HEK293 (cell line): ENCODE results near the gene TNFRSF8.
A peak's percentile ranks its signal among the peaks of the same experiment; 100 is the strongest.

Experiments used
- BCL11A ChIP-seq: fragments of 450-650 bp; formaldehyde crosslinking; IDR thresholded peaks from 2 replicates; pipeline ENCODE4 v1.5.1; 2016; ENCODE audit warnings: low read depth, missing biosample characterization, missing genetic modification characterization
- ELK4 ChIP-seq: IDR thresholded peaks from 2 replicates; pipeline ENCODE4 v1.6.1; 2011; ENCODE audit warnings: mild to moderate bottlenecking, low read depth, low read length, borderline replicate concordance
- HIC1 ChIP-seq: fragments of 450-650 bp; formaldehyde crosslinking; IDR thresholded peaks from 2 replicates; pipeline ENCODE4 v1.5.1; 2016; ENCODE audit warnings: missing biosample characterization, missing genetic modification characterization
- PATZ1 ChIP-seq: fragments of 450-650 bp; formaldehyde crosslinking; IDR thresholded peaks from 2 replicates; pipeline ENCODE4 v1.5.1; 2016; ENCODE audit warnings: missing biosample characterization, missing genetic modification characterization
- PRDM1 ChIP-seq: fragments of 450-650 bp; formaldehyde crosslinking; IDR thresholded peaks from 2 replicates; pipeline ENCODE4; 2016; ENCODE audit warnings: missing biosample characterization, missing genetic modification characterization
- SALL2 ChIP-seq: fragments of 450-650 bp; formaldehyde crosslinking; IDR thresholded peaks from 2 replicates; pipeline ENCODE4 v1.5.0; 2017; ENCODE audit warnings: missing biosample characterization, mild to moderate bottlenecking, missing genetic modification characterization, borderline replicate concordance
- ZBTB17 ChIP-seq: fragments of 450-650 bp; formaldehyde crosslinking; IDR thresholded peaks from 2 replicates; pipeline ENCODE4 v1.5.1; 2016; ENCODE audit warnings: missing biosample characterization, missing genetic modification characterization
- ZBTB48 ChIP-seq: fragments of 450-650 bp; formaldehyde crosslinking; IDR thresholded peaks from 2 replicates; pipeline ENCODE4 v1.5.1; 2016; ENCODE audit warnings: missing biosample characterization, missing genetic modification characterization
- ZEB2 ChIP-seq: fragments of 450-650 bp; formaldehyde crosslinking; IDR thresholded peaks from 2 replicates; pipeline ENCODE4 v1.5.1; 2016; ENCODE audit warnings: missing biosample characterization, missing genetic modification characterization
- ZFP3 ChIP-seq: fragments of 450-650 bp; formaldehyde crosslinking; IDR thresholded peaks from 2 replicates; pipeline ENCODE4 v1.5.1; 2016; ENCODE audit warnings: low read depth, missing biosample characterization, missing genetic modification characterization
- ZNF10 ChIP-seq: fragments of 450-650 bp; formaldehyde crosslinking; IDR thresholded peaks from 2 replicates; pipeline ENCODE4 v1.5.1; 2017; ENCODE audit warnings: missing biosample characterization, missing genetic modification characterization
- ZNF132 ChIP-seq: fragments of 450-650 bp; formaldehyde crosslinking; IDR thresholded peaks from 2 replicates; pipeline ENCODE4 v1.5.1; 2017; ENCODE audit warnings: missing biosample characterization, missing genetic modification characterization, borderline replicate concordance
- ZNF148 ChIP-seq: fragments of 450-650 bp; formaldehyde crosslinking; IDR thresholded peaks from 2 replicates; pipeline ENCODE4 v1.5.0; 2017; ENCODE audit warnings: missing biosample characterization, missing genetic modification characterization, borderline replicate concordance
- ZNF175 ChIP-seq: fragments of 450-650 bp; formaldehyde crosslinking; IDR thresholded peaks from 2 replicates; pipeline ENCODE4 v1.5.1; 2016; ENCODE audit warnings: missing biosample characterization, missing genetic modification characterization
- ZNF211 ChIP-seq: fragments of 450-650 bp; formaldehyde crosslinking; IDR thresholded peaks from 2 replicates; pipeline ENCODE4 v1.5.1; 2016; ENCODE audit warnings: low read depth, missing biosample characterization, missing genetic modification characterization
- ZNF214 ChIP-seq: fragments of 450-650 bp; formaldehyde crosslinking; IDR thresholded peaks from 2 replicates; pipeline ENCODE4 v1.5.1; 2017; ENCODE audit warnings: missing biosample characterization, mild to moderate bottlenecking, missing genetic modification characterization, borderline replicate concordance
- ZNF341 ChIP-seq: fragments of 450-650 bp; formaldehyde crosslinking; IDR thresholded peaks from 2 replicates; pipeline ENCODE4; 2016; ENCODE audit warnings: low read depth, missing biosample characterization, missing genetic modification characterization
- ZNF404 ChIP-seq: fragments of 450-650 bp; formaldehyde crosslinking; IDR thresholded peaks from 2 replicates; pipeline ENCODE4 v1.5.1; 2017; ENCODE audit warnings: missing biosample characterization, missing genetic modification characterization
- ZNF433 ChIP-seq: fragments of 450-650 bp; formaldehyde crosslinking; IDR thresholded peaks from 2 replicates; pipeline ENCODE4 v1.5.1; 2016; ENCODE audit warnings: missing biosample characterization, missing genetic modification characterization, low read depth
- ZNF473 ChIP-seq: fragments of 450-650 bp; formaldehyde crosslinking; IDR thresholded peaks from 2 replicates; pipeline ENCODE4 v1.5.1; 2017; ENCODE audit warnings: missing biosample characterization, missing genetic modification characterization
- ZNF610 ChIP-seq: fragments of 450-650 bp; formaldehyde crosslinking; IDR thresholded peaks from 2 replicates; pipeline ENCODE4 v1.5.1; 2016; ENCODE audit warnings: missing biosample characterization, missing genetic modification characterization, borderline replicate concordance
- ZNF621 ChIP-seq: fragments of 450-650 bp; formaldehyde crosslinking; IDR thresholded peaks from 2 replicates; pipeline ENCODE4 v1.5.1; 2017; ENCODE audit warnings: missing biosample characterization, missing genetic modification characterization
- ZNF626 ChIP-seq: fragments of 450-650 bp; sonication (Bioruptor Pico); formaldehyde crosslinking; IDR thresholded peaks from 2 replicates; pipeline ENCODE4 v1.5.1; 2018; ENCODE audit warnings: missing biosample characterization, missing genetic modification characterization, inconsistent platforms
- ZNF677 ChIP-seq: fragments of 450-650 bp; IDR thresholded peaks from 2 replicates; pipeline ENCODE4 v1.5.0; 2018; ENCODE audit warnings: missing biosample characterization, mild to moderate bottlenecking, missing genetic modification characterization, moderate library complexity
- ZNF692 ChIP-seq: fragments of 450-650 bp; formaldehyde crosslinking; IDR thresholded peaks from 2 replicates; pipeline ENCODE4 v1.5.1; 2016; ENCODE audit warnings: missing biosample characterization, missing genetic modification characterization
- ZNF701 ChIP-seq: fragments of 450-650 bp; formaldehyde crosslinking; IDR thresholded peaks from 2 replicates; pipeline ENCODE4 v1.5.1; 2016; ENCODE audit warnings: missing biosample characterization, missing genetic modification characterization
- ZNF707 ChIP-seq: fragments of 450-650 bp; formaldehyde crosslinking; IDR thresholded peaks from 2 replicates; pipeline ENCODE4 v1.5.1; 2016; ENCODE audit warnings: missing biosample characterization, missing genetic modification characterization
- ZNF837 ChIP-seq: fragments of 450-650 bp; formaldehyde crosslinking; IDR thresholded peaks from 2 replicates; pipeline ENCODE4 v1.5.1; 2016; ENCODE audit warnings: missing biosample characterization, missing genetic modification characterization

Gene TNFRSF8

GRCh38 chr1:12161662-12162458, 98.8 kb downstream of the TNFRSF8 start (continued):
- TF ChIP-seq SALL2 (tag by site-specific recombination) (no peak), ZNF701 (tag by site-specific recombination) (no peak), PATZ1 (tag by site-specific recombination) (peak; percentile 92), ZNF433 (no peak), ZNF677 (no peak), ZFP3 (tag by site-specific recombination) (no peak), ZBTB17 (tag by site-specific recombination) (no peak), HIC1 (peak; percentile 68), ZNF473 (tag by site-specific recombination) (no peak), ZEB2 (tag by site-specific recombination) (peak; percentile 75), ZNF10 (tag by site-specific recombination) (peak; percentile 99), ZNF148 (no peak), PRDM1 (tag by site-specific recombination) (no peak), ZNF837 (tag by site-specific recombination) (no peak), ELK4 (no peak), ZNF404 (tag by site-specific recombination) (no peak), ZNF610 (tag by site-specific recombination) (no peak), ZNF341 (no peak), ZNF621 (tag by site-specific recombination) (no peak), ZNF214 (tag by site-specific recombination) (no peak), ZNF175 (tag by site-specific recombination) (no peak), ZBTB48 (tag by site-specific recombination) (peak; percentile 82), ZNF692 (tag by site-specific recombination) (peak; percentile 58; the same call in 1 of the 2 replicates), ZNF626 (tag by site-specific recombination) (no peak), BCL11A (tag by site-specific recombination) (peak; percentile 46; the same call in 1 of the 2 replicates), ZNF707 (tag by site-specific recombination) (no peak), ZNF132 (tag by site-specific recombination) (no peak), ZNF211 (tag by site-specific recombination) (no peak)
